GM18867 (cell line): ENCODE results near the gene TCN1.
"Not testable (repeated sequence)": the region's sequence is repeated elsewhere in the genome, so short reads cannot be mapped to it uniquely, and the experiment has no call there.

Experiments
- ATAC-seq: cut with Tn5 transposase; IDR thresholded peaks from one replicate; pipeline ENCODE4 v1.9.1; 2021; ENCODE audit warnings: mild to moderate bottlenecking, moderate library complexity; ENCODE audit not compliant: unreplicated experiment

TCN1 gene

DNA sequence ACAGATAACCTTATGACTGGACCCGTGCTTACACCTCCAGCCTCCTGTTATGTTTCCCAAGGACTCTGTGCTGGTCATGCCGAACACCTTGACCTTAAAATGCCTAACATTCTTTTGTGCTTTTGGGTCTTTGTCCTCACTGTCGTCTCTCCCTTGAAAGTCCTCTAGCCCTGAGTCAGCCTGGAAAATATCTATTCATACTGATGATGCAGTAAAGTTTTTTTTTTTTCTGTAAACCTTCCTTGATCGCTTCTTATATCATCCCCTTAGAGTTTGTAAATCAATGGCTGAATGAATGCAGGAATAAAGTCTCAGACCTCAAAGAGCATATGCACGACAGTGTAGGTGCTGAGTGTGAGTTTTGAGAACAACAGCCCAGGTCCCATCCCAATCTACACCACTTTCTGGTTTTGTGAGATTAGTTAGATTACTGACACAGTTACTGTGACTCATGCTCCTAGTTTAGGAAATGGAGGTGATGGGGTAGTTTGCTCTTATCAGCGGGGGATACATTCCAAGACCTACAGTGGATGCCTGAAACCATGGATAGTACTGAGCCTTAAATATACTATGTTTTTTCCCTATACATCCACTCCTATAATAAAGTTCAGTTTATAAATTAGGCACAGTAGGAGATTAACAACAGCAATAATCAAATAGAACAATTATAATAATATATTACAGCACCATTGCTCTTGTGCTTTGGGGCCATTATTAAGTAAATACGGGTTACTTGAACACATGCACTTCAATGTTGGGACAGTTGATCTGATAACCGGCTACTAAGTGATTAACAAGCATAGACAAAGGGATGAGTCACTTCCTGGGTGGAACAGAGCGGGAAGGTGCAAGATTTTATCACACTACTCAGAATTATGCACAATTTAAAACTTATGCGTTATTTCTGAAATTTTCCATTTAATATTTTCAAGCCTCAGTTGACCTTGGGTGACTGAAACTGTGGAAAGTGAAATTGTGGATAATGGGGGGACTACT lies 8.6 kb downstream of the TCN1 start:
- no peak for ATAC-seq

DNA sequence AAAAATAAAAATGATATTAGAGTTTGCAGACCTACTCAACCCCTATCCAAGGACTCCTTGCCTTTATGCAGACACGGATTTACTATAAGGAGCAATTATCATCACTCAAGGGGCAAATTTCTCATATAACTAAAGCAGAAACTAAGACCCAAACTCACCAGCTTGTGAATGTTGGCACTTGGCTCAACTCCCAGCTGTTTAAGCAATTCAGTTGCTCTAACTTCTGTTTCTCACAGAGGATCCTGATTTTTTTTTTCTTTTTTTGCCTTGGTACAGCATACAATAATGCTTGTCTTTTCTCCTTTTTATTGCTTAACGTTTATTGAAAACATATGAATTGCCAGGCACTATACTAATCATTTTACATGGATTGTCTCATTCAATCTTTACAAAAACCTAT lies 11.4 kb downstream of the TCN1 start:
- ATAC-seq: no peak

DNA sequence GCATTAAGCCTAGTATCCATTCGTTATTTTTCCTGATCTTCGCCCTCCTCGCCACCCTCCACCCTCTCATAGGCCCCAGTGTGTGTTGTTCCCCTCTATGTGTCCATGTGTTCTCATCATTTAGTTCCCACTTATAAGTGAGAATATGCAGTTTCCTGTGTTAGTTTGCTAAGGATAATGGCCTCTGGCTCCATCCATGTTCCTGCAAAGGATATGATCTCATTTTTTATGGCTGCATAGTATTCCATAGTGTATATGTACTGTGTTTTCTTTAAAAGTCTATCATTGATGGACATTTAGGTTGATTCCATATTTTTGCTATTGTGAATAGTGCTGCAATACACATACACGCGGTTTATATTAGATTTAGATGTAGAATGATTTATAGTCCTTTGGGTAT lies 14.9 kb downstream of the TCN1 start:
- not testable (repeated sequence) for ATAC-seq

DNA sequence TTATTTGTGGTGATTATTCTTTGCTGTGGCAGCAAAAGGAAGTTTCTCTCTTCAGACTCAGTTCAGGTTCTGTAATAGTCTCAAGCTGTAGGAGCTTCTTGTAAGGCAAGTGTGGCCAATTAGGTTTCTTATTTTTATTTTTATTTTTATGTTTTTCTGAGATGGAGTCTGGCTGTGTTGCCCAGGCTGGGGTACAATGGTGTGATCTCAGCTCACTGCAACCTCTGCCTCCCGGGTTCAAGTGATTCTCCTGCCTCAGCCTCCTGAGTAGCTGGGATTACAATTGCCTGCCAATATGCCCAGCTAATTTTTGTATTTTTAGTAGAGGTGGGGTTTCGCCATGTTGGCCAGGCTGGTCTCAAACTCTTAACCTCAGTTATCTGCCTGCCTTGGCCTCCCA lies 16.7 kb downstream of the TCN1 start:
- not testable (repeated sequence) for ATAC-seq

DNA sequence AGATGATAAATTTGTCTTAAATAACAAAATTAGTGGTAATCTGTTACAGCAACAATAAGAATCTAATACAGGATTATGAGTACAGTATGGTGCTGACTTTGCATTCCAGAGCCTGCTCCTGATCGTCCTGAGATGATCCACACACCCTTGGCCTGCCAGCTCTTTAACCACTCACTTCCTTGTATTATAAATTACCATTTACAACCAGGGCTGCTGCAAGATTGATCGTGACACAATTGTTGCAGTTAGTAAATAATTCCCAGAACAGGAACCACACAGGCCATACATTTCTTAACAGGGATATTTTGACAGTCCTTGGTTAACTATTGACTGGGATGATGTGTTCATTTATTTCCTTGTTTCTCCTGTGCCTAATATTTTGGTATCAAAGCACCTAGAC lies 17.2 kb downstream of the TCN1 start:
- ATAC-seq: no peak

DNA sequence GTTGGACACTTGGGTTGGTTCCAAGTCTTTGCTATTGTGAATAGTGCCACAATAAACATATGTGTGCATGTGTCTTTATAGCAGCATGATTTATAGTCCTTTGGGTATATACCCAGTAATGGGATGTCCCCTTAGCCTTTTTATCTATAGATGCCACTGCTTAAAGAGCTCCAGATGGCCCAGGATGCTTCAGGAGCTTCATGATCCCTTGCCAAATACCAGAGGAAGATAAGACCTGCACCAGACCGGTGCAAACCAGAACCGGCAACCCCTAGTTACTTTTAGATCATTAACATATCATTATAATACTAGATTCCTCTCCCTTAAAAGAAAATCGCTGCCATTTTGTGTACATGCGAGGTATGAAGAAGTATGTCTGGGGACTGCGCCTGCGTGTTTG lies 17.8 kb downstream of the TCN1 start:
- ATAC-seq: not testable (repeated sequence)

DNA sequence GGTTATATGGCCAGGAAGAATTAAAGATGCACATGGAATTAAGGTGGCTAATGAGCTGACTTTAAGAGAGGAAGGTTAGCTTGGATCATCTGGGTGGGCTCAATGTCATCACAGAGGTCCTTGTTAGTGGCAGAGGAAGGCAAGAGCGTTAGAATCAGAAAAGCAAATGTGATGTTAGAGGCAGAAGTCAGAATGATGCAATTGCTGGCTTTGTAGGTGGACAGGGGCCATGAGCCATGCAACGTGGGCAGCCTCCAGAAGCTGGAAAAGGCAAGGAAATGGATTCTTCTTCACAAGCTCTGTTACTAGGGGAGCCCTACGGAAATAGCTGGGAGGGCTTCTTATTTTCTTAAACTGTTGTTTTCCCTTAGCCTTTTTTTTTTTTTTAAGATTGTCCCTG lies 18.7 kb downstream of the TCN1 start:
- ATAC-seq: no peak

DNA sequence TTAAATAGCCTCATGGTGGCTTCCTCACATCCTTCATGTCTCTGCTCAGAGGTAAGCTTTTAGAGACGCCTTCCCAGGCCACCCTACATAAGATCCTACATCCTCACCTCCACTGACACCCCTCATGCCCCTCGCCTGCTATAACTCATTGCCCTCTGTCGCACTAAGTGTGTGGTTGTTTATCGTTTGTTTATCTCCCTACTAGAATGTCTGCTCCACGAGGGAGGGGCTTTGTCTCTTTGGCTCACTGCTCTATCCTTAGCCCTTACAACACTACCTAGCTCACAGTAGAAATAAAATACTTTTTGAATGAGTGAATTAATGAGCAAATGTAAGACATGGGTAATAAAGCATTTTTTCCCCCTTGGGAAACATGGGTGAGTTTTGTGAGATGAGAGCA lies 19.7 kb downstream of the TCN1 start:
- no peak for ATAC-seq

DNA sequence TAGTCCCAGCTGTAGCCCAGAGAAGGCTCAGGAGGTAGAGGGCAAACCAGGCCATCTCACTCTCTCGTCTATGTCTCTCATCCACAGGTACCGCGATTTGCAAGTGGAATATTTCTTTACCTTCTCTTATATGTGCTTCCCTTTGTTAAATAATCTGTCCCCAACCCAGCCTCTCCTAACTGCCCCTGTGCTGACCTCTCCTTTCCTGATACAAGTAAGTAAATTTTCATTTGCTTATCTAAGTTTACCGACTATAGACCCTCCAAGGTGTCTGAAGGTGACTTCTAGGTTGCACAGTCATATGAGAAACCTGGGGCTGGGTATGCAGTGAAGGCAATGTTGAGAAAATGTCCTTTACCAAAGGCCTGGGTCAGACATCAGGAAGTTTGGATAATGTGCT lies 20.9 kb downstream of the TCN1 start, which contains the start of gene CBLIF:
CBLIF (minus strand) TSS at position 101 of the 400 bp plus-strand sequence; CDS start at position 55, 46 bp downstream.
- no peak for ATAC-seq

DNA sequence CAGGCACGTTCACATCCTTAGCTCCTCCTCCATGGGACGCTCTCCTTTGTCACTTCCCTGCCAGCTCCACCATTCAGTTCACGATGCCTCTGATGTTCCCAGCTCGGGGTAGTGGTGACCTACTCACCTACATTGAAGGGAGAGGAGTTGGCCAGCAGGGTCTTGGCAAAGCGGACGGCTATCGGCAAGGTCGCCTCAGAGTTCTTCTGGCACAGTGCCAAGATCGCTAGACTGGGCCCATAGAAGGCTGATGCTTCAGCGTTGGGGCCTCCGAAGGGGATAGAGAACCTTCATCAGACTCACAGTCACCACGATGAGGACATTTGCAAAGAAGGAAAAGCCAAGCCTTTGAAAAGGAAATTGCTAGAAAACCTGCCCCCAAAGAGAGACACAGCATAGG lies 24.0 kb downstream of the TCN1 start:
- ATAC-seq: no peak

DNA sequence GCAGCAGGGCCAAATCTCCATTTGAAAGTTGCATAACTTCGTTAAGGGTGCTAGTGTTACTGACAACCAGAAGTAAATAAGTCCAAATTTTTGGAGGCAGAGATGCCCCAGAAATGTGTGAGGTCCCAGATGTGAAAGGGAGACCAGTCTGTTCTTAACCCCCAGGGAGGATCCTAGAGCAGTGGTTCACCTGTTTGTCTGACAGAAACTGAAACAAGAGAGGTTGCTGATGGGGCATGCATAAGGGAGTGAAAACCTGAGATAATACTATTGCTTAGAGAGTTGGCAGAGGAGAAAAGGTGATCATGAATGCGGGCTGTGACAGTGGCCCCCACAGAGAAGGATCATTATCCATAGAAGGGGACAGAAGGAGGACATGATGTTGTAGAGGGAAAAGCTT lies 24.8 kb downstream of the TCN1 start:
- ATAC-seq: peak; percentile 68

DNA sequence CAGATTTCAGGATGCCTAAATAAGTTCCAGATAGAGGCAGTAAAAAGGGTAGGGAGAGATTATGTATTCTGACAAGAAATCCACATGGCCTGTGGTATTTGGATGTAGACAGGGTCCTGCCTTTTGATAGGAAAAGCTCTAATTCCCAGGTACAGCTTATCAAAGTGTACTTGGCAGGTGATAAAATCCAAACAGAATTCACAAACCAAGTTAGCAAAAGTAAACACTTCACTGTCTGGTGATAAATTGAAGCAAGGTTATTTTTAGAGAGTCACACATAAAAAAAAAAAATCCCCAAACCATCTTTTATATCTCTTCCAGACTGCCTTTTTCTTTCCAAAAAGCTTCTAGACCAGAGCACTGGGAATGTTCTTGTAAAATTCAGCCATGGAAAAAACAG lies 26.7 kb downstream of the TCN1 start:
- no peak for ATAC-seq

DNA sequence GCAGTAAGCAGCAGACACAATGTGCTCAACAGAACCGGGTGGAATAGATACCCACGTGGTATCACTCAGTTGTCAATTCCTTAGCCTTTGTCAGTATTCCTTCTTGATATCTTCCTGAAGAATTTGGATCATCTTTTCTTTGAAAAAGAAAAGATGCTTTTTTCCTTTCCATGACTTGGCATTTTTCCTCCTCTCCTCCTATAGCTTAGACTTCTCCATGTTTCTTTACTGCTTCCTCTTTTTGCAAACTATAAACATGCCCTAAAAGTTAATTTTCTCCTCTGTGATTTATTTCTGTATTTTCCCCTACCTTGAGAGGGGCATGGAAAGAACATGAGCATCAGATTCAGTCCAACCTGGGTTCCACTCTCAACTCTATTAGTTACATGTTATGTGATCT lies 32.7 kb downstream of the TCN1 start:
- ATAC-seq: no peak

DNA sequence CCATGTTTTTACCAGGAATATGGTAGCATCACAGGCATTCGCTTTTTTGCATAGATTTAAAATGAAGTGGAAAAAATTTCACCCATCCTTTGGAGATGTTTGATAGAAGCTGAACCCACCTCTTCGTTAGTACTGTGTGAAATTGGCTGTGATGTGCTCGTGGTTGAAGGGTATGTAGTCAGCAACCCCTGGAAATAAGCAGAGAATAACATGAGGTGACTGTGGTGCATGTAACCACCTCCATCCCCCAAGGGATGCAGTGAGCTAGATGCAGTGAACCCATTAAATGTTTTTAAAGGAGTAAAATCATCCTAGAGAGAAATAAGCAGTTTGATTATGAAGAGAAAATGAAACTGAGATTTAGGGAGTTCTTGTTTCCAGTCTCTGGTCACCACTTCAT lies 36.9 kb downstream of the TCN1 start:
- ATAC-seq: no peak

DNA sequence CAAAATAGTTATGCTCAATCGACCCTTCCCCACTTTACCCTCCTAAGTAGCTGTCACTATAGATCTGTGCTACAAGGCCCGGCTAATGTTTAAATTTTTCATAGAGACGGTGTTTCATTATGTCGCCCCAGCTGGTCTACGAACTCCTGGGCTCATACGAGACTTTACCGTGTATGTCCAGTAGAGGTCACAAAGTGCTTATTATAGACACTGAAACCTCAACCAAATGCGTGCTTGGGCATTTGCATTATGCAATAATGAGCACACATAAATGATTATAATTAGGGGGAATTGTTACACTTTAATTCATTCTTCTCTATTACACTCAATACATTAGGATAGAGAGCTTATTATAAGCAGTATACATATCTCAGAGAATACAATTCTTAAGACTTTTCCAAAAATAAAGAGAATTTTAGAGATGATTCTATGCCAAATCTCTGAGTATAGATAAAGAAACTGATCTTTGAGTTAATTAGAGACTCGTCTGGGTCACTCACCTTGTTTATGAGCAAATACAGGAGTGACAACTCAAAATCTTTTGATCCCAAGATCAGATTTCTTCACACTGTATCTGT lies 43.2 kb downstream of the TCN1 start:
- ATAC-seq: peak; percentile 95

DNA sequence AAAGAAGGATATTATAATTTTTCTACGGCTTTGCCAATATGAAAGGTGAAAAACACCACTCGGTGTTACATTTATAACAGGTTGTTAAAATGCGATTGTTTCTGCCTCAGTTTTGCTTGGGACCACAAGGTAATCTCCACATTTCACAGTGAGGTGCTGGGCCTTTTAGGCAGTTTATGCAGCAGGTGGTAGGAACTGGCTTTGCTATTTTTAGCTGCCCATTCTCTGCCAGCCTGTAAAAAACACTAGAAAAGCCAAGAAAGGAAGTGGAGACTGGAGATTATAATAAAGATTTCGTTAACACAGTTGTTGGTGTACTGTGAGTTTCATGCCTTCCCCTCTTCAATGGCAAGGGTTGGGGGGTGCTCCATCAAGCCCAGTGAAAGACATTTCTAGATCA lies 47.7 kb downstream of the TCN1 start:
- no peak for ATAC-seq

DNA sequence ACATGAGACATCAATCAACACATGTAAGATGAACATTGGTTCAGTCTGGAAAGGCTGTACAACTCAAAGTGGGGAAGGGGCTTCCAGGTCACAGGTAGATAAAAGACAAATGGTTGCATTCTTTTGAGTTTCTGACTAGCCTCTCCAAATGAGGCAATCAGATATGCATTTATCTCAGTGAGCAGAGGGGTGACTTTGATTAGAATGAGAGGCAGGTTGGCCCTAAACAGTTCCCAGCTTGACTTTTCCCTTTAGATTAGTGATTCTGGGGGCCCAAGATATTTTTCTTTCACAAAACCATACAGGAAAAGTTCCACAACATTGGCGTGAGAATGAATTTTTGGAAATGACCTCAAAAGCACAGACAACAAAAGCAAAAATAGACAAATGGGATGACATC lies 49.9 kb downstream of the TCN1 start:
- ATAC-seq: not testable (repeated sequence)

DNA sequence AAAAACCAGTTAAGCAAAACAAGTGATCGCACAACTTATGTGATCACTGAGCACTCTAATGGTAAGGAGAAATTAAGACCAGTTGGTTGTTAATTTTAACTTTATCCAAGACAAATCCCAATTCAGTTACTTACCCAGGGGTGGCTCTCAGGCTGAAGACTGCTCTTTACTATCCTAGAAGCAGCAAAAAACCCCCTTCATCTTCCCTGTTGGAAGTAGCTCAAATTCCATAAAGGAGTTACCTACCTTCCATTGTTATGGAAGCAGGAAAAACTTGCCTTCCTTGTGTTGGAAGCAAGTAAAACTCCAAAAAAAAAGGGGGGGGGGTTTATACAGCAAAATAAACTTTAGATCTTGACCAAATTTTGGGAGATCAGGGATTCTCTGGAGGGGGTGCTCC lies 50.5 kb downstream of the TCN1 start:
- no peak for ATAC-seq

DNA sequence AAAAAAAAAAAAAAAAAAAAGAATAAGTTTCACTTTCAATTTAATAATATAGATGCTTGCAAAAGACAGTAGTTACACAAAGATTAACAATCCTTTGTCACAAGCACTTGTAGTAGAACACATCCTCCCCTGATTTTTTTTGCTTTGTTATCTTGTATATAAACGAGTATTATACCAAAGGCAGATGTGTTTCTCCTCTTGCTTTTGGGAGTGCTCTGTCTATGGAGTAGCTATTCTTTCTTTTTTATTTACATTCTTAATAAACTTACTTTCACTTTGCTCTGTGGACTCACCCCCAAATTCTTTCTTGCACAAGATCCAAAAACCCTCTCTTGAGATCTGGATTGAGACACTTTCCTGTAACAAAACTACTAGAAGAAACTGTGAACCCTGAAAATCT lies 52.3 kb downstream of the TCN1 start:
- no peak for ATAC-seq

DNA sequence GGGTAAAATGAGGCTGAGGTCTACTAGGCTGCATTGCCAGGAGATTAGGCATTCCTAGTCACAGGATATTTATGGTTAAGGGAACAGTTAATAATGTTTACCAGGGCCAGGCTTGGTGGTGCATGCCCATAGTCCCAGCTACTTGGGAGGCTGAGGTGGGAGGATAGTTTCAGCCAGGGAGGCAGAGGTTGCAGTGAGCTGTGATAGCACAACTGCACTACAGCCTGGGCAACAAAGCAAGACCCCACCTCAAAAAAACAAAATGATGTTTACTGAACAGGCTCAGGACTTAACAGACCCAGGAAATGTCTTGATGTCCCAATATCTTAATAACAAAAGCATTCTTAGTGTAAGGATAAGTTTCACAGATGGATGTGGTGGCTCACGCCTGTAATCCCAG lies 52.9 kb downstream of the TCN1 start:
- no peak for ATAC-seq

DNA sequence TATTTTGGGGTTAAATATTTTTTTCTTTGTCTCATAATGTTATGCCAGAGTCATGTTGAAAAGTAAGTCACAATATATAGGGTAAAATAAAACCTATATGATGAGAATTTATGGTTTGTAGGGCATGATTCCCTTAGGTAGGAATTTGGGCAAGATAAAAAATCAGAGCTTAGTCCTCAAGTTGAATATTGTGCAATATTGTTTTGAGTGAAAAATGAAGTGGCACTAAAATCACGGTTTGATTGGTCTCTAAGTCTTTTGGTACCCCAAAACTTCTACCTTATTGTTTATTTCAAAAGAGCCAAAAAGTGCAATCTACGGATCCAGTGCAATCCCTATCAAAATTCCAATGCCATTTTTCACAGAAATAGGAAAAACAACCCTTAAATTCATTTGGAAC lies 54.1 kb downstream of the TCN1 start:
- no peak for ATAC-seq

DNA sequence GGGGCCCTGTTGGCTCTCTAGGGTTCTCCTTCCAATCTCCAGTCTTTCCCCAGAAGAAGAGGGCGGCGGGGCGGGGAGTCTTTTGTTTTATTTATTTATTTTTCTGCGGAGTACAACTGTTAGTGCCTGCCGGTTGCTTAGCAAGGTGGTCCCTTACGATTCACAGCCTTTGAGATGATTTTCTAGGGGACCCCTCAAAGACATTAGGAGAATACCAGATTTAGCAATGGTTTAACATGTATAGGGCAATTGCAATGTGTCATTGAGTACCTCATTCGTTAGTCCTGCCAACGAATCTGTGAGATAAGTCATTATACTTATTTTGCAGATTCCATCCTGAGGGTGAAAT lies 55.4 kb downstream of the TCN1 start:
- ATAC-seq: no peak
